Fibroblast of skin of left biceps (primary cell): ENCODE measurements around the gene CLEC16A.

Experiments used
- DNase-seq, 2 experiments: peaks; one replicate each; pipeline ENCODE4 v3.0.0-alpha.2; 2013; ENCODE audit warnings: low read depth in 2 of 2

Gene CLEC16A

GRCh38 chr16:11174141-11174540 is 229.8 kb downstream of the CLEC16A start:
- no peak for DNase-seq

- DNase-seq: no peak
Measured at GRCh38 chr16:11175106-11175786, 230.9 kb downstream of the CLEC16A start.

- no peak for DNase-seq
Measured at GRCh38 chr16:11175787-11176341, 231.5 kb downstream of the CLEC16A start.

- no peak for DNase-seq
Measured at GRCh38 chr16:11177578-11178160, 233.3 kb downstream of the CLEC16A start.

GRCh38 chr16:11178424-11178823 is 234.1 kb downstream of the CLEC16A start:
- DNase-seq: no peak

- no peak for DNase-seq
Measured at GRCh38 chr16:11179574-11179973, 235.2 kb downstream of the CLEC16A start.

GRCh38 chr16:11180489-11180888 is 236.1 kb downstream of the CLEC16A start:
- DNase-seq: no peak

GRCh38 chr16:11181242-11181898 is 237.0 kb downstream of the CLEC16A start:
- no peak for DNase-seq

- DNase-seq: peak in 1 of 2 experiments; percentile 4
Measured at GRCh38 chr16:11181899-11182279, 237.5 kb downstream of the CLEC16A start.

GRCh38 chr16:11182411-11182810 is 238.0 kb downstream of the CLEC16A start:
- no peak for DNase-seq

GRCh38 chr16:11183035-11183812 is 238.9 kb downstream of the CLEC16A start:
- no peak for DNase-seq

GRCh38 chr16:11183951-11184350 is 239.6 kb downstream of the CLEC16A start:
- no peak for DNase-seq

- no peak for DNase-seq
Measured at GRCh38 chr16:11187522-11188023, 243.2 kb downstream of the CLEC16A start.

- DNase-seq: no peak
Measured at GRCh38 chr16:11188801-11189740, 244.7 kb downstream of the CLEC16A start.

GRCh38 chr16:11190588-11191560 is 246.5 kb downstream of the CLEC16A start:
- DNase-seq: no peak

GRCh38 chr16:11191665-11192064 is 247.3 kb downstream of the CLEC16A start:
- no peak for DNase-seq

GRCh38 chr16:11193494-11193893 is 249.1 kb downstream of the CLEC16A start:
- no peak for DNase-seq

GRCh38 chr16:11194913-11195312 is 250.5 kb downstream of the CLEC16A start:
- no peak for DNase-seq

- no peak for DNase-seq
Measured at GRCh38 chr16:11196286-11196828, 252.0 kb downstream of the CLEC16A start.
